CD14-positive monocyte (primary cell): ENCODE data around the gene SNUPN. TPM values are rescaled to one million over a fixed set of nuclear protein-coding genes. Genes with fewer than 3 reads are reported as not detected.
A peak's percentile ranks its signal among the peaks of the same experiment; 100 is the strongest.

Experiments used
- DNase-seq, 3 donors: peaks; one replicate each; pipeline ENCODE4 v3.0.0-alpha.2; 2011 to 2022
- H2AFZ ChIP-seq: 2 replicates; pipeline ENCODE4 v1.6.0; 2012; ENCODE audit warnings: mild to moderate bottlenecking, low read depth, low read length, inconsistent platforms; ENCODE audit not compliant: insufficient read depth, poor library complexity, severe bottlenecking
- H3K27ac ChIP-seq, 2 donors: 1 replicate in 1 of 2; 2 replicates in 1 of 2; pipeline ENCODE4 v1.5.1; 2012 to 2013; ENCODE audit warnings: low read length in 2 of 2, control low read depth in 1 of 2, inconsistent platforms in 1 of 2, low read depth in 1 of 2, mild to moderate bottlenecking in 1 of 2
- H3K27me3 ChIP-seq, 2 donors: one replicate each; pipeline versions ENCODE4 v1.6.0 to v1.6.1; 2011 to 2013; ENCODE audit warnings: low read length in 2 of 2; ENCODE audit not compliant: control insufficient read depth in 2 of 2, insufficient read depth in 2 of 2
- H3K36me3 ChIP-seq, 2 donors: replicated peaks in 1 of 2; 1 replicate in 1 of 2; 2 replicates in 1 of 2; pipeline versions ENCODE4 v1.5.1 to v1.6.1; 2012 to 2013; ENCODE audit warnings: low read length in 2 of 2, control low read depth in 1 of 2, inconsistent platforms in 1 of 2, mild to moderate bottlenecking in 1 of 2; ENCODE audit not compliant: insufficient read depth in 2 of 2, control insufficient read depth in 1 of 2
- H3K4me1 ChIP-seq, 2 donors: 1 replicate in 1 of 2; 2 replicates in 1 of 2; pipeline versions ENCODE4 v1.5.1 to v1.6.1; 2012 to 2013; ENCODE audit warnings: low read length in 2 of 2, control low read depth in 1 of 2, inconsistent platforms in 1 of 2, mild to moderate bottlenecking in 1 of 2, moderate library complexity in 1 of 2; ENCODE audit not compliant: insufficient read depth in 2 of 2, control insufficient read depth in 1 of 2
- H3K4me2 ChIP-seq: replicated peaks from 2 replicates; pipeline ENCODE3; 2012; ENCODE audit warnings: low read length, moderate library complexity, mild to moderate bottlenecking; ENCODE audit not compliant: poor library complexity, severe bottlenecking; ENCODE audit errors: extremely low read depth
- H3K4me3 ChIP-seq, 3 experiments: fragments of 200-600 bp in 1 of 3; sonication (generic) in 1 of 3; replicated peaks in 1 of 3; 1 replicate in 2 of 3; 2 replicates in 1 of 3; pipeline ENCODE4 v1.5.1; 2011 to 2013; ENCODE audit warnings: low read length in 3 of 3, mild to moderate bottlenecking in 3 of 3, control low read depth in 2 of 3, low read depth in 2 of 3, inconsistent platforms in 1 of 3, moderate library complexity in 1 of 3
- H3K79me2 ChIP-seq: 2 replicates; pipeline ENCODE4 v1.6.0; 2012; ENCODE audit warnings: mild to moderate bottlenecking, control low read depth, inconsistent platforms, low read length, moderate library complexity; ENCODE audit not compliant: insufficient read depth
- H3K9ac ChIP-seq: 2 replicates; pipeline ENCODE4 v1.6.0; 2017; ENCODE audit warnings: low read length, mild to moderate bottlenecking; ENCODE audit not compliant: insufficient read depth, poor library complexity, severe bottlenecking
- H3K9me3 ChIP-seq, 2 donors: replicated peaks in 1 of 2; 1 replicate in 1 of 2; 2 replicates in 1 of 2; pipeline versions ENCODE4 v1.5.1 to v1.6.1; 2012 to 2013; ENCODE audit warnings: low read length in 2 of 2, control low read depth in 1 of 2; ENCODE audit not compliant: control insufficient read depth in 1 of 2, insufficient read depth in 1 of 2
- H4K20me1 ChIP-seq: 2 replicates; pipeline ENCODE4 v1.6.0; 2012; ENCODE audit warnings: mild to moderate bottlenecking, low read length, control low read depth, moderate library complexity; ENCODE audit not compliant: insufficient read depth
- H3K27ac Mint-ChIP-seq, 7 donors: one replicate each; pipeline ENCODE4 v1.8.0; 2020; ENCODE audit warnings: mild to moderate bottlenecking in 7 of 7, mixed read lengths in 7 of 7, moderate library complexity in 6 of 7, inconsistent platforms in 2 of 7
- H3K27me3 Mint-ChIP-seq, 3 donors: one replicate each; pipeline ENCODE4 v1.8.0; 2021 to 2022; ENCODE audit warnings: low read depth in 3 of 3, mild to moderate bottlenecking in 3 of 3, mixed read lengths in 3 of 3, moderate library complexity in 3 of 3, inconsistent platforms in 1 of 3
- H3K36me3 Mint-ChIP-seq, 2 donors: one replicate each; pipeline ENCODE4 v1.8.0; 2020; ENCODE audit warnings: mixed read lengths in 2 of 2, inconsistent platforms in 1 of 2, mild to moderate bottlenecking in 1 of 2
- H3K4me1 Mint-ChIP-seq: one replicate; pipeline ENCODE4 v1.8.0; 2020; ENCODE audit warnings: mild to moderate bottlenecking, mixed read lengths
- H3K4me3 Mint-ChIP-seq, 2 donors: one replicate each; pipeline ENCODE4 v1.8.0; 2020; ENCODE audit warnings: mild to moderate bottlenecking in 2 of 2, mixed read lengths in 2 of 2, moderate library complexity in 1 of 2
- H3K9me3 Mint-ChIP-seq, 7 donors: one replicate each; pipeline ENCODE4 v1.8.0; 2020 to 2022; ENCODE audit warnings: mixed read lengths in 7 of 7, mild to moderate bottlenecking in 6 of 7, moderate library complexity in 6 of 7, inconsistent platforms in 2 of 7
- CTCF ChIP-seq: fragments of 200-600 bp; IDR thresholded peaks from one replicate; pipeline ENCODE4 v1.8.0; 2022; ENCODE audit warnings: antibody characterized with exemption, mild to moderate bottlenecking
- WGBS: methylation state at CpG from one replicate; pipeline ENCODE4 v1.1.5; 2013; ENCODE audit warnings: missing lambda C conversion rate; ENCODE audit not compliant: insufficient coverage; 5-methylcytosine and 5-hydroxymethylcytosine counted together
- intact Hi-C, 2 donors: fragments of 100-400 bp; cut with micrococcal nuclease; formaldehyde crosslinking; loops; one replicate each; pipeline versions ENCODE4 v1.15.0 to v1.15.1; 2023
- polyA plus RNA-seq, 3 donors: library from polyadenylated mRNA; depleted of rRNA in 1 of 3; unstranded in 2 of 3; stranded (reverse) in 1 of 3; fragments of 300-500 nt in 2 of 3; fragments of >200 nt in 1 of 3; fragmentation: Illumina TruSeq in 2 of 3; gene quantifications; 1 replicate in 2 of 3; 2 replicates in 1 of 3; pipeline ENCODE4 v1.2.3, GENCODE V29; 2012 to 2021

Gene SNUPN
- polyA plus RNA-seq, 3 donors, result 11.7 to 31.8 (median 29.3) TPM

GRCh38 chr15:75620841-75621391 is 4.6 kb downstream of the SNUPN start:
- peak overlapping the region; percentile 60 to 79 for H3K4me3 Mint-ChIP-seq
- H3K36me3 ChIP-seq, result peaks cover 30 to 36% of the 10 kb centered on the region in 2 donors
- H3K4me1 Mint-ChIP-seq, result peaks cover 32% of the 10 kb centered on the region
- H3K9me3 ChIP-seq, result no peaks in the 10 kb centered on the region
- H3K27ac Mint-ChIP-seq, result peak overlapping the region; percentile 71 to 93 (median 87)
- peak in 2 of 3 donors; percentile 62 to 67 for DNase-seq
- peak overlapping the region in 1 of 2 donors; percentile 57 for H3K27ac ChIP-seq
- WGBS, result 0% methylated on average over 1 of the region's 7 CpGs
- peak overlapping the region; percentile 55 for H3K4me2 ChIP-seq
- peaks cover 27 to 34% of the 10 kb centered on the region in 2 donors for H3K36me3 Mint-ChIP-seq
- no peaks in the 10 kb centered on the region for H4K20me1 ChIP-seq
- H3K27me3 Mint-ChIP-seq, result peaks cover 0 to 2% (median 2%) of the 10 kb centered on the region in 3 donors
- no peaks in the 10 kb centered on the region for H3K27me3 ChIP-seq
- no peak for TF ChIP-seq CTCF
- no peak overlapping the region for H3K9ac ChIP-seq
- peaks cover 14% of the 10 kb centered on the region for H3K79me2 ChIP-seq
- peak overlapping the region; percentile 13 for H2AFZ ChIP-seq
- H3K9me3 Mint-ChIP-seq, result no peaks in the 10 kb centered on the region
- H3K4me1 ChIP-seq, result peaks cover 19 to 25% of the 10 kb centered on the region in 2 donors
- intact Hi-C loops, result no loop called here
- H3K4me3 ChIP-seq, result peak overlapping the region in 2 of 3 experiments; percentile 28 to 39

- Histone ChIP-seq H3K4me3 (peak overlapping the region in 2 of 3 experiments; percentile 28 to 39), H3K27me3 (no peaks in the 10 kb centered on the region), H3K79me2 (peaks cover 14% of the 10 kb centered on the region), H3K36me3 (peaks cover 35 to 43% of the 10 kb centered on the region in 2 donors), H3K9ac (no peak overlapping the region), H3K27ac (peak overlapping the region in 1 of 2 donors; percentile 57), H3K4me1 (peaks cover 18 to 22% of the 10 kb centered on the region in 2 donors), H2AFZ (peak overlapping the region; percentile 13), H3K9me3 (no peaks in the 10 kb centered on the region), H4K20me1 (no peaks in the 10 kb centered on the region), H3K4me2 (peak overlapping the region; percentile 55)
- peaks cover 32 to 41% of the 10 kb centered on the region in 2 donors for H3K36me3 Mint-ChIP-seq
- no peak for TF ChIP-seq CTCF
- H3K27ac Mint-ChIP-seq, result peak overlapping the region in 6 of 7 donors; percentile 81 to 93 (median 88)
- DNase-seq, result peak in 2 of 3 donors; percentile 8 to 26
- peak overlapping the region; percentile 60 to 79 for H3K4me3 Mint-ChIP-seq
- no CpG with 5 or more reads among the region's 4 CpGs for WGBS
- H3K4me1 Mint-ChIP-seq, result peaks cover 31% of the 10 kb centered on the region
- H3K27me3 Mint-ChIP-seq, result peaks cover 0 to 2% (median 2%) of the 10 kb centered on the region in 3 donors
- H3K9me3 Mint-ChIP-seq, result no peaks in the 10 kb centered on the region
- intact Hi-C loops, result no loop called here
These were observed 5.3 kb downstream of the SNUPN start for GRCh38 chr15:75620058-75620820.
